GM18868 (cell line): Measurements from ENCODE around the gene ERCC1.
"Not testable (repeated sequence)": the region's sequence is repeated elsewhere in the genome, so short reads cannot be mapped to it uniquely, and the experiment has no call there.

ENCODE experiments used
- ATAC-seq: cut with Tn5 transposase; IDR thresholded peaks from one replicate; pipeline ENCODE4 v1.9.1; 2021; ENCODE audit warnings: mild to moderate bottlenecking, moderate library complexity; ENCODE audit not compliant: unreplicated experiment

The ERCC1 gene

DNA sequence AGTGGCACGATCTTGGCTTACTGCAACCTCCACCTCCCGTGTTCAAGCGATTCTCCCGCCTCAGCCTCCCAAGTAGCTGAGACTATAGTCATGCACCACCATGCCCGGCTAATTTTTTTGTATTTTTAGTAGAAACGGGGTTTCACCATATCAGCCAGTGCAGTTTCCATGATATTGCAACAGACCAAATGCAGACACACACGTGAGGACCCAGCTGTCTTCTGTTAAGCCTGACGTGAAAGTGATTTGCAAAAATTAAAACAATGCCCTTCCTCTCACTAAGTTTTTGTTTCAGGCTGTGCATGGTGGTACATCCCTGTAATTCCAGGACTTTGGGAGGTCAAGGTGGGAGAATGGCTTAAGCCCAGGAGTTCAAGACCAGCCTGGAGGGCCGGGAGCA, 7.3 kb upstream of the ERCC1 start:
- not testable (repeated sequence) for ATAC-seq

DNA sequence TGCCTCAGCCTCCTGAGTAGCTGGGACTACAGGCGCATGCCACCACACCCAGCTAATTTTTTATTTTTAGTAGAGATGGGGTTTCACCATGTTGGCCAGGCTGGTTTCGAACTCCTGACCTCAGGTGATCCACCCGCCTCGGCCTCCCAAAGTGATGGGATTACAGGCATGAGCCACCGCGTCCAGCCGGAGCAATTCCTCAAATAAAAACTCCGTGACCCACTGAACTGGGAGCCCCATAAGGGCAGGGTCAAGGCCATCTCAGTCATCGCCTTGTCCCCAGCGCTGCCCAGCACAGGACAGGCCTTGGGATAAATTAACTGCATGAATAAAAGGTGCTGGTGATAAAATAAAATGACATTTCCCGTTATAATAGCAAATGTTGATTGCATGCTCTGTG, 6.2 kb upstream of the ERCC1 start:
- ATAC-seq: not testable (repeated sequence)

- no peak for ATAC-seq
Measured at GRCh38 chr19:45428384-45429231, 4.9 kb upstream of the ERCC1 start.

DNA sequence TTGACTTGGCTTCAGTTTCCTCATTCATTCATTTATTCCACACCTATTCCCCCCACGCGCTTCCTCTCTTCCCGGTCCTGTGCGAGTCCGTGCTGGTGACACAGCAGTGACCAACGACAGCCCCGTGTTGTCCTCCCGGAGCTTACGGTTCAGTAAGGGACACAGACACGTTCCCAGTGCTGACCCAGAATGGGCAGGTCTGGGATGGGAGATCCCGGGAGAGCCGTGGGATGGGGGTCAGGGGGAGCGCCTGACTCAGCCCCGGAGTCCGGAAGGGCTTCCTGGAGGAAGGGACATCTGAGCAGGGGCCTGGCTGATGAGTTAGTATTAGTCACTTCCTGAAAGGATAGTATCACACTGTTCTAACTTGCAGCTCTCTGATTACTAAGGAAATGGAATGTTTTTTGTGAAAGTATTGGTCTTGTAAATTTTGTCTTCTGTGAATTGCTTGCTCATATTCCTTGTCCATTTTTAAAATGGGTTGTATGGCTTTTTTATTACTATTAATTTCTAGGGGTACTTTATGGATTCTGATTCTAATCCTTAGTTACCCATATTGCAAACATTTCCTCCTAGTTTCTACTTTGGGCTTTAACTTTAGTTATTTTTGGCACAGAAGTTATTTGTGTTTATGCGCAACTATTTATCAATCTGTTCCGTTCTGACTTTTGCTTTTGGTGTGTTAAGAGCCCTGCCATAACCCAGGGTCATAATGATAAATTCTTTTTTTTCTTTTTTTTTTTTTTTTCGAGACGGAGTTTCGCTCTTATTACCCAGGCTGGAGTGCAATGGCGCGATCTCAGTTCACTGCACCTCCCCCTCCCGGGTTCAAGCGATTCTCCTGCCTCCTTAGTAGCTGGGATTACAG, 708 bp upstream of the ERCC1 start:
- ATAC-seq: no peak

DNA sequence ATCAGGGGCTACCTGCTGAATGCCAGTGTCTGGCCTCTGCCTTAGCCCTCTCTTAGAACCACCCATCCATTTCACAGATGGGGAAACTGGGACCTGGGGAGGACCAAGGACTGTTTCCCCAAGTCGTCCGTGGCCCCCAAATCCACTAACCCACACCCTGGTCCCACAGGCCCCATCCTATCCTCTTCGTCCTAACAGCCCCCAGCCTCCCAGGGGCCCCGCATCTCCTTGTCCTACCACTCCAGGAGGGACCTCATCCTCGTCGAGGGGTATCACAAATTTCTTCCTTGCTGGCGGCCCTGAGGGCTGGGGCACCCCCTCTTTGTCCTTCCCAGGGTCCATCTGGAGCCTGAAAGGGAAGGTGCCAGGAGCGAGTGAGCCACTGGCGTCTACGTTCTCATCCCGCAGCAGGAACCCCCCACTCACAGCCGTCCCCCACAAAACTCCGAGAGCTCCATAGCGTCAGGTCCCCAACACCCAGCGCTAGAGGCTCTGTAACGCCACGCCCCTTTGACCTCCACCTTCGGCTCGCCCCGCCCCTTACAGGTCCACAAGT, 606 bp downstream of the ERCC1 start:
- ATAC-seq: no peak

GRCh38 chr19:45421947-45422498, 1.7 kb downstream of the ERCC1 start:
- no peak for ATAC-seq

DNA sequence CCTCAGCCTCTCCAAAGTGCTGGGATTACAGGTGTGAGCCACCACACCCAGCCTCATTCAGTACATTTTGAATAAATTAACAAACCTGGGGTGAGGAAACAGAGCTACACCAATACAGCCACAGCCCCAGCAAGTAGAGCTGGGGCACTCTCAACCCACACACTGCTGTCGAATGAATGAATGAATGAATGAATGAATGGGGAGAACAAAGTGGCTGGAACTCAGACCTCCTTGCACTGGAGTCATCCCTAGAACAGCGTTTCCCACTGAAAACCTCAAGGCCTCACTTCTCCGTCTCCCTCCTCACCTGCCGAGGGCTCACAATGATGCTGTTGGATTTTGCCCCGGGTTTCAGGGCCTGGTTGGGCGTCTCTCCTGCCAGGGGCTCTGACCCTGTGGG, 2.8 kb downstream of the ERCC1 start:
- ATAC-seq: no peak

DNA sequence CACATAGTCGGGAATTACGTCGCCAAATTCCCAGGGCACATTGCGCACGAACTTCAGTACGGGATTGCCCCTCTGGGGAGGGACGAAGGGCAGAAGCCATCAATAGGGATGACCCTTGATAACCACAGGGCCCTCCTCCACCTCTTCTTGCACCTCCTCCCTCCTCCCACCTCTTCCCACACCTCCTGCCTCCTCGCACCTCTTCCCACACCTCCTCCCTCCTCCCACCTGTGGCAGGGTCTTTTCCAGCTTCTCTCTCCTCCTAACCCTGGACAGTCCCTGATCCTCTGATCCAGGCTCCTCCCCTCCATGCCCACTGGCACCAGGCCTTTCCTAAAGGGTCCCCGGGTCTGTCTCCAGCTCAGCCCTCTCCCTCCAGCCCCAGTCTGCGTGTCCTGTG, 3.4 kb downstream of the ERCC1 start:
- ATAC-seq: no peak

DNA sequence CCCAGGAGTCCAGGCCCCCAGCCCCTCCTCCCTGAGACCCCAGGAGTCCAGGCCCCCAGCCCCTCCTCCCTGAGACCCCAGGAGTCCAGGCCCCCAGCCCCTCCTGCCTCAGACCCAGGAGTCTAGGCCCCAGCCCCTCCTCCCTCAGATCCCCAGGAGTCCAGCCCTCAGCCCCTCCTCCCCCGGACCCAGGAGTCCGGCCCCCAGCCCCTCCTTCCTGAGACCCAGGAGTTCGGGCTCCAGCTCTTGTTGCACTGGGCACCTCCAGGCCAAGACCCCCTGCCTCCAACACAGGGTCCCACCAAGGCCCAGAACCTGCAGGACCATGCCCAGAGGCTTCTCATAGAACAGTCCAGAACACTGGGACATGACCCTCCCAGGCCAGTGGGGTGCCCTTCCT, 3.8 kb downstream of the ERCC1 start:
- no peak for ATAC-seq

DNA sequence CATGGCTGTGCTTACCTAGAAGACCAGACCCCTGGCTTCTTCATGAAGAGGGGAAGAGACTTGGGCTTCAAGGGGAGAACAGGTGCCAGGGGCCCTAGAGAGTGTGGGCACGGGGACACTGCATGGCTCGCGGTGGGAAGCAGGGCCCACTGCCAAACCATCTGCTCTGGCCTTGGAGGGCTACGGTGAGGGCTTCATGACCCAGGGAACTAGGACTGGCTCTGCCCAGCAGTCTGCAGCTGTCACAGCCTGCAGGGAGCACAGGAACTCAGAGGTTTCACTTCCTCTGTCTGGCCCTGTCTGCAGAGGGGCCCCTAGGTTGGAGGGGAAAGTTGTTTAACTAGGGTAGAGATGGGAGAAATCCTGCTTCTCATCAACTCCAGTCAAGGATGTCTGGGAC, 4.3 kb downstream of the ERCC1 start:
- ATAC-seq: peak; percentile 64

GRCh38 chr19:45418802-45419201, 4.9 kb downstream of the ERCC1 start:
- ATAC-seq: no peak

DNA sequence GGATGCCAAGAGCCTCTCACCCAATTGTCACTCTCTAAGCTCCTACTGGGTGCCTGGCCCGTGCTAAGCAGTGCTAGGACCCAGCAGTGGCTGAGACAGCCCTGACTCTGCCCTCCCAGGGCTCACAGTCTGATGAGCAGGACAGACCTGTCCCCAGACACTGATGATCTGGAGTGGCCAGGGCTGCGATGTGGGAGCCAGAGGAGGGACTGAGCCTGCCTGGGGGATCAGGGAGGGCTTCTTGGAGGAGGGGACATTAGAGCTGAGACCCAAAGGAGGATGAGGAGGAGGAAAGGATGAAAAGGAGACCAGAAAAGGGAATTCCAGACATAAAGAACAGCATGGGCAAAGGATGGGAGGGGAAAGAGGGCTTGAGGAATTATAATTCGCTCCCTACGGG, 6.6 kb downstream of the ERCC1 start:
- no peak for ATAC-seq

- no peak for ATAC-seq
Measured at GRCh38 chr19:45414468-45414867, 9.2 kb downstream of the ERCC1 start.

- no peak for ATAC-seq
Measured at GRCh38 chr19:45413497-45413896, 10.2 kb downstream of the ERCC1 start.

GRCh38 chr19:45410330-45410729, 13.4 kb downstream of the ERCC1 start:
- not testable (repeated sequence) for ATAC-seq

- ATAC-seq: no peak
Measured at GRCh38 chr19:45409557-45409920, 14.2 kb downstream of the ERCC1 start.

- ATAC-seq: no peak
Measured at GRCh38 chr19:45408830-45409556, 14.7 kb downstream of the ERCC1 start.

DNA sequence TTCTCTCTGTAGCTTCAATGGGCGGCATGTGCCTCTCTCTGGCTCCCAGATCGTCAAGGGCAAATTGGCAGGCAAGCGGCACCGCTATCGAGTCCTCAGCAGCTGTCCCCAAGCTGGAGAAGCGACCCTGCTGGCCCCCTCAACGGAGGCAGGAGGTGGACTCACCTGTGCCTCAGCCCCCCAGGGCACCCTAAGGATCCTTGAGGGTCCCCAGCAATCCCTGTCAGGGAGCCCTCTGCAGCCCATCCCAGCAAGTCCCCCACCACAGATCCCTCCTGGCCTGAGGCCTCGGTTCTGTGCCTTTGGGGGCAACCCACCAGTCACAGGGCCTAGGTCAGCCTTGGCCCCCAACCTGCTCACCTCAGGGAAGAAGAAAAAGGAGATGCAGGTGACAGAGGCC, 15.6 kb downstream of the ERCC1 start:
- no peak for ATAC-seq

DNA sequence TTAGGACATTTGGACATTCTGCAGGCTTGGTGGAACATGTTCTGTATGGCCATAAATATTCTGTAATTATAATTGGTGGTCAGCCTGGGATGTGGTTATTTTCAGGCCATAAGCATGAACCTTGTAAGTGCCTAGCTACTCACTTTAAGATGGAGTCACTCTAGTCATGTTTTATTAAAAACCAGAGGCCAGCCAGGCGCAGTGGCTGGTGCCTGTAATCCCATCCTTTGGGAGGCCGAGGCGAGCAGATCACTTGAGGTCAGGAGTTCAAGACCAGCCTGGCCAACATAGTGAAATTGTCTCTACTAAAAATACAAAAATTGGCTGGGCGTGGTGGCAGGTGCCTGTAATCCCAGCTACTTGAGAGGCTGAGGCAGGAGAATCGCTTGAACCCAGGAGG, 16.1 kb downstream of the ERCC1 start:
- not testable (repeated sequence) for ATAC-seq

GRCh38 chr19:45407091-45407375, 16.7 kb downstream of the ERCC1 start:
- ATAC-seq: no peak
